ENCODE results near the gene CSHL1.
"Not testable (repeated sequence)": the region's sequence is repeated elsewhere in the genome, so short reads cannot be mapped to it uniquely, and the experiment has no call there.

- not testable (repeated sequence) for TF ChIP-seq EP300 (conservative IDR thresholded peaks at IDR 0.05; ENCODE audit: poor library complexity, severe bottlenecking); CTCF (IDR thresholded peaks at IDR 0.05; ENCODE audit: poor library complexity, severe bottlenecking); POLR2AphosphoS5 (IDR thresholded peaks at IDR 0.05)
Observed at GRCh38 chr17:63903787-63904201, 7.3 kb downstream of the CSHL1 start.
